Measurements from ENCODE around the gene PCDHGA12. TPM values are rescaled to one million over a fixed set of nuclear protein-coding genes. Genes with fewer than 3 reads are reported as not detected.
A peak's percentile ranks its signal among the peaks of the same experiment; 100 is the strongest.
"Not testable (repeated sequence)": the region's sequence is repeated elsewhere in the genome, so short reads cannot be mapped to it uniquely, and the experiment has no call there.

Gene PCDHGA12
- total RNA-seq, 4 donors from 2014 or later: 7.5 to 18.4 (median 14.2) TPM

DNA sequence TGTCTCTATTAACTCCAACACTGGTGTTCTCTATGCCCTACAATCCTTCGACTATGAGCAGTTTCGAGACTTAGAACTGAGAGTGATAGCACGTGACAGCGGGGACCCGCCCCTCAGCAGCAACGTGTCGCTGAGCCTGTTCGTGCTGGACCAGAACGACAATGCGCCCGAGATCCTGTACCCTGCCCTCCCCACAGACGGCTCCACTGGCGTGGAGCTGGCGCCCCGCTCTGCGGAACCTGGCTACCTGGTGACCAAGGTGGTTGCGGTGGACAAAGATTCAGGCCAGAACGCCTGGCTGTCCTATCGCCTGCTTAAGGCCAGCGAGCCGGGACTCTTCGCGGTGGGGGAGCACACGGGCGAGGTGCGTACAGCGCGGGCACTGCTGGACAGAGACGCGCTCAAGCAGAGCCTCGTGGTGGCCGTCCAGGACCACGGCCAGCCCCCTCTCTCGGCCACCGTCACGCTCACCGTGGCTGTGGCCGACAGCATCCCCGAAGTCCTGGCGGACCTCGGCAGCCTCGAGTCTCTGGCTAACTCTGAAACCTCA lies 7.5 kb upstream of the PCDHGA12 start:
- DNase-seq (ENCODE audit: low spot score) (no peak), ATAC-seq (ENCODE audit: low FRiP score) (no peak)
- TF ChIP-seq, protein P1, sequence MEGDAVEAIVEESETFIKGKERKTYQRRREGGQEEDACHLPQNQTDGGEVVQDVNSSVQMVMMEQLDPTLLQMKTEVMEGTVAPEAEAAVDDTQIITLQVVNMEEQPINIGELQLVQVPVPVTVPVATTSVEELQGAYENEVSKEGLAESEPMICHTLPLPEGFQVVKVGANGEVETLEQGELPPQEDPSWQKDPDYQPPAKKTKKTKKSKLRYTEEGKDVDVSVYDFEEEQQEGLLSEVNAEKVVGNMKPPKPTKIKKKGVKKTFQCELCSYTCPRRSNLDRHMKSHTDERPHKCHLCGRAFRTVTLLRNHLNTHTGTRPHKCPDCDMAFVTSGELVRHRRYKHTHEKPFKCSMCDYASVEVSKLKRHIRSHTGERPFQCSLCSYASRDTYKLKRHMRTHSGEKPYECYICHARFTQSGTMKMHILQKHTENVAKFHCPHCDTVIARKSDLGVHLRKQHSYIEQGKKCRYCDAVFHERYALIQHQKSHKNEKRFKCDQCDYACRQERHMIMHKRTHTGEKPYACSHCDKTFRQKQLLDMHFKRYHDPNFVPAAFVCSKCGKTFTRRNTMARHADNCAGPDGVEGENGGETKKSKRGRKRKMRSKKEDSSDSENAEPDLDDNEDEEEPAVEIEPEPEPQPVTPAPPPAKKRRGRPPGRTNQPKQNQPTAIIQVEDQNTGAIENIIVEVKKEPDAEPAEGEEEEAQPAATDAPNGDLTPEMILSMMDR (IDR thresholded peaks at IDR 0.05): no peak

DNA sequence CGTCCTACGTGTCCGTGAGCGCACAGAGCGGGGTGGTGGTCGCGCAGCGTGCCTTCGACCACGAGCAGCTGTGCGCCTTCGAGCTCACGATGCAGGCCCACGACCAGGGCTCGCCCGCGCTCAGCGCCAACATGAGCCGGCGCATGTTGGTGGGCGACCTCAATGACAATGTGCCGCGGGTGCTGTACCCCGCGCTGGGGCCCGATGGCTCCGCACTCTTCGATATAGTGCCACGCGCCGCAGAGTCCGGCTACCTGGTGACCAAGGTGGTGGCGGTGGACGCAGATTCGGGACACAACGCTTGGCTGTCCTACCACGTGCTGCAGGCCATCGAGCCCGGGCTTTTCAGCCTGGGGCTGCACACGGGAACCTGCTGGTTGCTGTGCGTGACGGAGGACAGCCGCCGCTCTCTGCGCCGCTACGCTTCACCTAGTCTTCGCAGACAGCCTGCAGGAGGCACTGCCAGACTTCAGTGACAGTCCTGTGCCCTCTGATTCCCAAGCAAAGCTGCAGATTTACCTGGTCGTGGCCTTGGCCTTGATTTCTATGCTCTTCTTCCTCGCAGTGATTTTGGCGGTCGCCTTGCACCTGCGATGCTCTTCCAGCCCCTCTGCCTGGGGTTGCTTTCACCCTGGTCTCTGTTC lies 2.4 kb upstream of the PCDHGA12 start:
- ATAC-seq (ENCODE audit: low FRiP score) (no peak), DNase-seq (ENCODE audit: low spot score) (no peak)
- TF ChIP-seq, protein P1 (IDR thresholded peaks at IDR 0.05): no peak

DNA sequence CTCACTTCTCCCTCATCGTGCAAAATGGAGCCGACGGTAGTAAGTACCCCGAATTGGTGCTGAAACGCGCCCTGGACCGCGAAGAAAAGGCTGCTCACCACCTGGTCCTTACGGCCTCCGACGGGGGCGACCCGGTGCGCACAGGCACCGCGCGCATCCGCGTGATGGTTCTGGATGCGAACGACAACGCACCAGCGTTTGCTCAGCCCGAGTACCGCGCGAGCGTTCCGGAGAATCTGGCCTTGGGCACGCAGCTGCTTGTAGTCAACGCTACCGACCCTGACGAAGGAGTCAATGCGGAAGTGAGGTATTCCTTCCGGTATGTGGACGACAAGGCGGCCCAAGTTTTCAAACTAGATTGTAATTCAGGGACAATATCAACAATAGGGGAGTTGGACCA lies 979 bp downstream of the PCDHGA12 start:
- DNase-seq (ENCODE audit: low spot score) (no peak), ATAC-seq (ENCODE audit: low FRiP score) (peak; percentile 51)
- TF ChIP-seq, protein P1 (IDR thresholded peaks at IDR 0.05): no peak

DNA sequence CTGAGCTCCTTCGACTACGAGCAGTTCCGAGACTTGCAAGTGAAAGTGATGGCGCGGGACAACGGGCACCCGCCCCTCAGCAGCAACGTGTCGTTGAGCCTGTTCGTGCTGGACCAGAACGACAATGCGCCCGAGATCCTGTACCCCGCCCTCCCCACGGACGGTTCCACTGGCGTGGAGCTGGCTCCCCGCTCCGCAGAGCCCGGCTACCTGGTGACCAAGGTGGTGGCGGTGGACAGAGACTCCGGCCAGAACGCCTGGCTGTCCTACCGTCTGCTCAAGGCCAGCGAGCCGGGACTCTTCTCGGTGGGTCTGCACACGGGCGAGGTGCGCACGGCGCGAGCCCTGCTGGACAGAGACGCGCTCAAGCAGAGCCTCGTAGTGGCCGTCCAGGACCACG lies 2.0 kb downstream of the PCDHGA12 start:
- ATAC-seq (ENCODE audit: low FRiP score): not testable (repeated sequence)

DNA sequence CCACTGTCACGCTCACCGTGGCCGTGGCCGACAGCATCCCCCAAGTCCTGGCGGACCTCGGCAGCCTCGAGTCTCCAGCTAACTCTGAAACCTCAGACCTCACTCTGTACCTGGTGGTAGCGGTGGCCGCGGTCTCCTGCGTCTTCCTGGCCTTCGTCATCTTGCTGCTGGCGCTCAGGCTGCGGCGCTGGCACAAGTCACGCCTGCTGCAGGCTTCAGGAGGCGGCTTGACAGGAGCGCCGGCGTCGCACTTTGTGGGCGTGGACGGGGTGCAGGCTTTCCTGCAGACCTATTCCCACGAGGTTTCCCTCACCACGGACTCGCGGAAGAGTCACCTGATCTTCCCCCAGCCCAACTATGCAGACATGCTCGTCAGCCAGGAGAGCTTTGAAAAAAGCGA lies 2.4 kb downstream of the PCDHGA12 start:
- not testable (repeated sequence) for DNase-seq (ENCODE audit: low spot score); ATAC-seq (ENCODE audit: low FRiP score)

More for the DNA sequence above, 2.0 kb downstream of the PCDHGA12 start:
- not testable (repeated sequence) for DNase-seq (ENCODE audit: low spot score)

DNA sequence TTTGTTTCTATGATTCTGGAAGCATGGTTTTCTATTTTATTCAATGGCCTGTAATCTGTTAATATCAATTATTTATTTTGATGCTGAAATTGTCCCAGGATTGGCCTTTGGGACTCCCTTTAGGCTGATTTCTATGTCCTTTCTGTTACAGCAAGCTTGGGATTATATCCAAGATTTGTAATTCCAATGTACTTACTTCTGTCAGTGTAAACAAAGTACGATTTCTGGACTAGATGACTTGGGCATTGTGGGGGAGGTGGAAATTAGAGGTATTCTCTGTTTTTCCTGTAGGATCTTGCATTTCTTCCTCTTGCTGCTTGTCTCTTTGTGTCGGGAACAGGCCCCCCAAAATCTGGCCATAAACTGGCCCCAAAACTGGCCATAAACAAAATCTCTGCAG lies 3.7 kb downstream of the PCDHGA12 start:
- TF ChIP-seq, protein P1 (IDR thresholded peaks at IDR 0.05): no peak
- no peak for DNase-seq (ENCODE audit: low spot score)
- ATAC-seq (ENCODE audit: low FRiP score): no peak

DNA sequence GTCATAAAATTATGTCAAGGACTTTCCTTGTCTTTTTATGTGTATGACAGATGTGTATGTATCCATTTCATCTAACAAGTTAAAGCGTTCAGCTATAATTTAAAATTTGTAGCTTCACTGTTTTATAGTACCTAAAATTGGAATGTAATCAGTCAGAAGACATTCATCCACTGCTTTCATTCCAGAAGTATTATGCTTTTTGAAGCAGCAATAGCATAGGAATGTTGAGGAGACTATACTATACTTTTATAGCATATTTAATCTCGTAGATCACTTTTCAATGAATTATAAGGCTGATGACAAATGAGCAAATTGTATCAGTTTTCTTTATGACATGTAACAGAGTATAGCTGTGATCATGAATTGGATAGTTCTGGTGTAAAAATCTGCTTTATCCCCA lies 6.9 kb downstream of the PCDHGA12 start:
- no peak for ATAC-seq (ENCODE audit: low FRiP score)
- TF ChIP-seq, protein P1 (IDR thresholded peaks at IDR 0.05): no peak

DNA sequence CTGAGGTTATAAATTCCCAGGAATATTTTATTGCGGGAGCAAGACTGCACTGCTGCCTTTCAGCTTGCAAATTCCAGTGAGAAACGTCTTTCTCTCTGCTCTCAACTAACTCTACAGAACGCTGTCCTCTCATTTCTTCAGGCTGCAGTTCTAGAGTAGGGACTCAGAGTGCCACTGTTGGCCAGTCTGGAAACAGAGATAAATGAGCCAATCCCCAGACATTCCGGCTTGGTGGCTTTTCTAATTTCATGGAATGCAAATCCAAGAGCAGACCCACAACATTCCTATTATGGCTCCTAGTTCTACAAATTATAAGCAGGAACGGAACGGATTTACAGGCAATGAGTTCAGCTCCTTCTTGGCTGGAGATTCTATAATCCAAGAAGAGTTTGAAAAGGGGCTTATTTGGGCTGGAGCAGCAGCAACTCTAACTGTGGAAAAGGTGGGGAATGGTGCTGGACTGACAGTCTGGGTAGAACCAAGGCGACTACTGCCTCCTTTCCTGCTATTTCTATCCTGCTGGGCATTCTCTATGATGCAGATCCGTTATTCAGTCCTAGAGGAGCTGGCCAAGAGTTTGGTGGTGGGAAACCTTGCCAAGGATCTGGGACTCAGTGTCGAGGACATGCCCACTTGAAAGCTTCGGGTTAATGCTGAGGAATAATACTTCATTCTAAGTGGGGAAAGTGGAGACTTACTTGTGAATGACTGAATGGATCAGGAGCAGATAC lies 9.3 kb downstream of the PCDHGA12 start:
- TF ChIP-seq, protein P1 (IDR thresholded peaks at IDR 0.05): no peak
- ATAC-seq (ENCODE audit: low FRiP score) (no peak), DNase-seq (ENCODE audit: low spot score) (no peak)

More for the DNA sequence above, 6.9 kb downstream of the PCDHGA12 start:
- DNase-seq (ENCODE audit: low spot score): no peak

Measured in omental fat pad (tissue), 4 donors.